ENCODE data around the gene FAM107B. TPM values are rescaled to one million over a fixed set of nuclear protein-coding genes. Genes with fewer than 3 reads are reported as not detected.
A peak's percentile ranks its signal among the peaks of the same experiment; 100 is the strongest.

The FAM107B gene
- total RNA-seq, 1 donor from 2014 or later: 40.7 TPM

GRCh38 chr10:14478604-14479003, 296.1 kb downstream of the FAM107B start:
- Mint-ChIP-seq H3K9me3 (ENCODE audit: unreplicated experiment) (peaks cover 3% of the 10 kb centered on the region), H3K4me3 (ENCODE audit: unreplicated experiment) (no peak overlapping the region), H3K27ac (ENCODE audit: unreplicated experiment) (peak overlapping the region; percentile 96)

DNA sequence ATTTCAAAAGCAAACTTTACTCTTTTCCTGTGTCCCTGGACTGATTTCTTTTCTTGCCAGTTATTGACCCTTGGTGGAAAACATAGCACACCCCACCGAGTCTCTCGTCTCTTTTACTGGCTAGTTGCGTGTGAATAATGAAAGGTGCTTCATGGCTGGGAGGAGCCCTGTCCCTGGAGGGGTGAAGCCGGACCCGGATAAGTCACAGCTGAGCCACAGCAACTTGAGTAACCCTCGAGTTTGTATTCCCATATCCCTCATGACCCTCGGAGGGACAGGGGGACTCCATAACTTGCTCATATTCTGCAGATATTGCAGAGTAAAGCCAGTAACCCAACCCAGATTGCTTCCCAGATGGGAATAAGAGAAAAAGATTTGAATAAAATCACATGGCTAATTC, 296.5 kb downstream of the FAM107B start:
- Mint-ChIP-seq H3K27ac (ENCODE audit: unreplicated experiment) (peak overlapping the region; percentile 96), H3K9me3 (ENCODE audit: unreplicated experiment) (peaks cover 3% of the 10 kb centered on the region), H3K36me3 (ENCODE audit: unreplicated experiment) (peaks cover 3% of the 10 kb centered on the region), H3K27me3 (ENCODE audit: unreplicated experiment) (no peaks in the 10 kb centered on the region), H3K4me3 (ENCODE audit: unreplicated experiment) (no peak overlapping the region), H3K4me1 (ENCODE audit: unreplicated experiment) (peaks cover 47% of the 10 kb centered on the region)
- no peak for TF ChIP-seq CTCF (IDR thresholded peaks at IDR 0.05)
- no peak for DNase-seq (ENCODE audit: extremely low spot score, unreplicated experiment)

More at GRCh38 chr10:14478604-14479003, 296.1 kb downstream of the FAM107B start:
- DNase-seq (ENCODE audit: extremely low spot score, unreplicated experiment): peak; percentile 90
- peaks cover 47% of the 10 kb centered on the region for H3K4me1 Mint-ChIP-seq (ENCODE audit: unreplicated experiment)
- peak; percentile 92 for TF ChIP-seq CTCF (IDR thresholded peaks at IDR 0.05)
- H3K36me3 Mint-ChIP-seq (ENCODE audit: unreplicated experiment): peaks cover 3% of the 10 kb centered on the region
- H3K27me3 Mint-ChIP-seq (ENCODE audit: unreplicated experiment): no peaks in the 10 kb centered on the region

- H3K27me3 Mint-ChIP-seq (ENCODE audit: unreplicated experiment): no peaks in the 10 kb centered on the region
- H3K27ac Mint-ChIP-seq (ENCODE audit: unreplicated experiment): peak overlapping the region; percentile 96
- H3K4me1 Mint-ChIP-seq (ENCODE audit: unreplicated experiment): peaks cover 53% of the 10 kb centered on the region
- peaks cover 5% of the 10 kb centered on the region for H3K36me3 Mint-ChIP-seq (ENCODE audit: unreplicated experiment)
- H3K4me3 Mint-ChIP-seq (ENCODE audit: unreplicated experiment): no peak overlapping the region
- no peak for DNase-seq (ENCODE audit: extremely low spot score, unreplicated experiment)
- TF ChIP-seq CTCF (IDR thresholded peaks at IDR 0.05): no peak
- peaks cover 3% of the 10 kb centered on the region for H3K9me3 Mint-ChIP-seq (ENCODE audit: unreplicated experiment)
Observed at GRCh38 chr10:14477408-14477710, 297.3 kb downstream of the FAM107B start.

- no peak for TF ChIP-seq CTCF (IDR thresholded peaks at IDR 0.05)
- Mint-ChIP-seq H3K4me1 (ENCODE audit: unreplicated experiment) (peaks cover 57% of the 10 kb centered on the region), H3K27me3 (ENCODE audit: unreplicated experiment) (no peaks in the 10 kb centered on the region), H3K27ac (ENCODE audit: unreplicated experiment) (peak overlapping the region; percentile 96), H3K4me3 (ENCODE audit: unreplicated experiment) (no peak overlapping the region), H3K9me3 (ENCODE audit: unreplicated experiment) (peaks cover 3% of the 10 kb centered on the region), H3K36me3 (ENCODE audit: unreplicated experiment) (peaks cover 5% of the 10 kb centered on the region)
- DNase-seq (ENCODE audit: extremely low spot score, unreplicated experiment): no peak
Observed at GRCh38 chr10:14476641-14477407, 297.9 kb downstream of the FAM107B start.

- Mint-ChIP-seq H3K36me3 (ENCODE audit: unreplicated experiment) (peaks cover 5% of the 10 kb centered on the region), H3K9me3 (ENCODE audit: unreplicated experiment) (peaks cover 3% of the 10 kb centered on the region), H3K27ac (ENCODE audit: unreplicated experiment) (peak overlapping the region; percentile 96), H3K4me3 (ENCODE audit: unreplicated experiment) (no peak overlapping the region), H3K27me3 (ENCODE audit: unreplicated experiment) (no peaks in the 10 kb centered on the region), H3K4me1 (ENCODE audit: unreplicated experiment) (peaks cover 59% of the 10 kb centered on the region)
- no peak for DNase-seq (ENCODE audit: extremely low spot score, unreplicated experiment)
- no peak for TF ChIP-seq CTCF (IDR thresholded peaks at IDR 0.05)
Observed at GRCh38 chr10:14476006-14476405, 298.7 kb downstream of the FAM107B start.
